HEK293T (cell line): ENCODE results near the gene CHCHD3.

Source experiments
- ARNT ChIP-seq: fragments of 450-650 bp; IDR thresholded peaks from 2 replicates; pipeline ENCODE4 v1.6.1; 2017; ENCODE audit warnings: mild to moderate bottlenecking
- BHLHE40 ChIP-seq: fragments of 450-650 bp; IDR thresholded peaks from 2 replicates; pipeline ENCODE4 v1.6.1; 2016; ENCODE audit warnings: mild to moderate bottlenecking, moderate library complexity, borderline replicate concordance
- ELF4 ChIP-seq: fragments of 450-650 bp; IDR thresholded peaks from 2 replicates; pipeline ENCODE4 v1.6.1; 2017; ENCODE audit warnings: antibody characterized with exemption
- FOXK2 ChIP-seq: fragments of 450-650 bp; IDR thresholded peaks from 2 replicates; pipeline ENCODE4 v1.6.1; 2016; ENCODE audit warnings: mild to moderate bottlenecking
- FOXM1 ChIP-seq: fragments of 450-650 bp; IDR thresholded peaks from 2 replicates; pipeline ENCODE4 v1.6.1; 2017; ENCODE audit warnings: mild to moderate bottlenecking, borderline replicate concordance
- SP1 ChIP-seq: fragments of 450-650 bp; IDR thresholded peaks from 2 replicates; pipeline ENCODE4 v1.6.1; 2017
- SUZ12 ChIP-seq: fragments of 450-650 bp; IDR thresholded peaks from 2 replicates; pipeline ENCODE4 v1.6.1; 2016; ENCODE audit warnings: mild to moderate bottlenecking
- ZNF384 ChIP-seq: fragments of 450-650 bp; IDR thresholded peaks from 2 replicates; pipeline ENCODE4 v1.6.1; 2016

DNA sequence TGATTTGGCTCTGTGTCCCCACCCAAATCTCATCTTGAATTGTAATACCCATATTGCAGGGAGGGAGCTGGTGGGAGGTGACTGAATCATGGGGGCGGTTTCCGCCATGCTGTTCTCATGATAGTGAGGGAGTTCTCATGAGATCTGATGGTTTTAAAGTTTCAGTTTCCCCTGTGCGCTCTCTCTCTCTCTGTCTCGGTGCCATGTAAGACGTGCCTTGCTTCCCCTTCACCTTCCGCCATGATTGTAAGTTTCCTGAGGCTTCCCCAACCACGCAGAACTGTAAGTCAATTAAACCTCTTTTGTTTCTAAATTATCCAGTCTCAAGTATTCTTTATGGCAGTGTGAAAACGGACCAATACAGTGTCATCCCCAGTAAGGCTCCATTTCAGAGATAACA is 48.3 kb upstream of the CHCHD3 start:
- TF ChIP-seq FOXM1 (no peak), ELF4 (no peak), SP1 (no peak), SUZ12 (no peak), ARNT (no peak), ZNF384 (no peak), BHLHE40 (no peak), FOXK2 (no peak)
